B cell (primary cell): Measurements from ENCODE around the gene DNM1L.

Experiments
- EZH2 ChIP-seq: IDR thresholded peaks from 2 replicates; pipeline ENCODE4 v1.6.1; 2012; ENCODE audit warnings: borderline replicate concordance, low read depth, mild to moderate bottlenecking, moderate library complexity, low read length; ENCODE audit not compliant: insufficient read depth, poor library complexity, severe bottlenecking
- TF ChIP-seq, protein P1 (sequence below): fragments of 200-600 bp; IDR thresholded peaks from one replicate; pipeline ENCODE4 v1.8.0; 2022; ENCODE audit warnings: antibody characterized with exemption, mild to moderate bottlenecking

- TF ChIP-seq, protein P1, sequence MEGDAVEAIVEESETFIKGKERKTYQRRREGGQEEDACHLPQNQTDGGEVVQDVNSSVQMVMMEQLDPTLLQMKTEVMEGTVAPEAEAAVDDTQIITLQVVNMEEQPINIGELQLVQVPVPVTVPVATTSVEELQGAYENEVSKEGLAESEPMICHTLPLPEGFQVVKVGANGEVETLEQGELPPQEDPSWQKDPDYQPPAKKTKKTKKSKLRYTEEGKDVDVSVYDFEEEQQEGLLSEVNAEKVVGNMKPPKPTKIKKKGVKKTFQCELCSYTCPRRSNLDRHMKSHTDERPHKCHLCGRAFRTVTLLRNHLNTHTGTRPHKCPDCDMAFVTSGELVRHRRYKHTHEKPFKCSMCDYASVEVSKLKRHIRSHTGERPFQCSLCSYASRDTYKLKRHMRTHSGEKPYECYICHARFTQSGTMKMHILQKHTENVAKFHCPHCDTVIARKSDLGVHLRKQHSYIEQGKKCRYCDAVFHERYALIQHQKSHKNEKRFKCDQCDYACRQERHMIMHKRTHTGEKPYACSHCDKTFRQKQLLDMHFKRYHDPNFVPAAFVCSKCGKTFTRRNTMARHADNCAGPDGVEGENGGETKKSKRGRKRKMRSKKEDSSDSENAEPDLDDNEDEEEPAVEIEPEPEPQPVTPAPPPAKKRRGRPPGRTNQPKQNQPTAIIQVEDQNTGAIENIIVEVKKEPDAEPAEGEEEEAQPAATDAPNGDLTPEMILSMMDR, result no peak
- TF ChIP-seq EZH2, result no peak
Measured at GRCh38 chr12:32727237-32727636, 48.1 kb downstream of the DNM1L start.
